Mesenchymal stem cell (in vitro differentiated cells and primary cell): ENCODE data around the gene CEBPZ.
A peak's percentile ranks its signal among the peaks of the same experiment; 100 is the strongest.

Experiments used
- DNase-seq: peaks from one replicate; pipeline ENCODE4 v3.0.0-alpha.2; 2013
- H2AFZ ChIP-seq: one replicate; pipeline ENCODE4 v1.6.1; 2013; ENCODE audit warnings: low read depth, mild to moderate bottlenecking, control low read depth, inconsistent platforms, low read length, moderate library complexity
- H2AK5ac ChIP-seq: 2 replicates; pipeline ENCODE4 v1.6.1; 2013; ENCODE audit warnings: low read length, moderate library complexity, mild to moderate bottlenecking, inconsistent platforms; ENCODE audit not compliant: severe bottlenecking
- H2BK120ac ChIP-seq: one replicate; pipeline ENCODE4 v1.6.1; 2013; ENCODE audit warnings: low read depth, mild to moderate bottlenecking, inconsistent platforms, low read length, moderate library complexity
- H2BK12ac ChIP-seq, 2 experiments: one replicate each; pipeline ENCODE4 v1.6.1; 2013; ENCODE audit warnings: inconsistent platforms in 2 of 2, low read length in 2 of 2, mild to moderate bottlenecking in 2 of 2, moderate library complexity in 2 of 2, control low read depth in 1 of 2
- H2BK15ac ChIP-seq: one replicate; pipeline ENCODE4 v1.6.1; 2013; ENCODE audit warnings: mild to moderate bottlenecking, low read depth, inconsistent platforms; ENCODE audit not compliant: poor library complexity, severe bottlenecking
- H2BK5ac ChIP-seq: 2 replicates; pipeline ENCODE4 v1.6.1; 2013; ENCODE audit warnings: low read depth, mild to moderate bottlenecking, low read length, control low read depth, inconsistent platforms; ENCODE audit not compliant: poor library complexity, severe bottlenecking
- H3K14ac ChIP-seq, 2 experiments: one replicate each; pipeline ENCODE4 v1.6.1; 2013; ENCODE audit warnings: inconsistent platforms in 2 of 2, low read length in 2 of 2, control low read depth in 1 of 2, mild to moderate bottlenecking in 1 of 2, moderate library complexity in 1 of 2
- H3K18ac ChIP-seq, 2 experiments: one replicate each; pipeline ENCODE4 v1.6.1; 2013; ENCODE audit warnings: inconsistent platforms in 2 of 2, low read length in 2 of 2, control low read depth in 1 of 2, low read depth in 1 of 2, mild to moderate bottlenecking in 1 of 2
- H3K23ac ChIP-seq, 2 experiments: one replicate each; pipeline ENCODE4 v1.6.1; 2013; ENCODE audit warnings: inconsistent platforms in 2 of 2, low read length in 2 of 2, mild to moderate bottlenecking in 2 of 2, moderate library complexity in 2 of 2, control low read depth in 1 of 2
- H3K27ac ChIP-seq: 2 replicates; pipeline ENCODE4 v1.5.1; 2013; ENCODE audit warnings: mild to moderate bottlenecking, moderate library complexity, low read length, control low read depth, inconsistent platforms; ENCODE audit not compliant: poor library complexity, severe bottlenecking
- H3K27me3 ChIP-seq, 2 experiments: 2 replicates each; pipeline versions ENCODE4 v1.6.1 to v1.7.0; 2013; ENCODE audit warnings: low read length in 2 of 2, mild to moderate bottlenecking in 2 of 2, moderate library complexity in 2 of 2, control low read depth in 1 of 2, inconsistent platforms in 1 of 2; ENCODE audit not compliant: control insufficient read depth in 1 of 2, insufficient read depth in 1 of 2
- H3K36me3 ChIP-seq, 2 experiments: 2 replicates each; pipeline versions ENCODE4 v1.6.1 to v1.7.0; 2013; ENCODE audit warnings: low read length in 2 of 2, control low read depth in 1 of 2, inconsistent platforms in 1 of 2, low read depth in 1 of 2, mild to moderate bottlenecking in 1 of 2; ENCODE audit not compliant: insufficient read depth in 2 of 2, control insufficient read depth in 1 of 2
- H3K4ac ChIP-seq, 2 experiments: one replicate each; pipeline ENCODE4 v1.6.1; 2013; ENCODE audit warnings: inconsistent platforms in 2 of 2, low read length in 2 of 2, mild to moderate bottlenecking in 2 of 2, moderate library complexity in 2 of 2, control low read depth in 1 of 2, low read depth in 1 of 2
- H3K4me1 ChIP-seq: 2 replicates; pipeline ENCODE4 v1.6.1; 2013; ENCODE audit warnings: low read depth, low read length, control low read depth; ENCODE audit not compliant: control insufficient read depth, insufficient read depth
- H3K4me2 ChIP-seq: 2 replicates; pipeline ENCODE4 v1.6.1; 2013; ENCODE audit warnings: low read length, mild to moderate bottlenecking, inconsistent platforms; ENCODE audit not compliant: poor library complexity, severe bottlenecking
- H3K4me3 ChIP-seq, 2 experiments: 2 replicates each; pipeline versions ENCODE4 v1.5.1 to v1.7.0; 2013; ENCODE audit warnings: low read length in 2 of 2, mild to moderate bottlenecking in 2 of 2, control low read depth in 1 of 2, low read depth in 1 of 2; ENCODE audit not compliant: insufficient read depth in 1 of 2
- H3K79me1 ChIP-seq: replicated peaks from 2 replicates; pipeline ENCODE4 v1.6.1; 2013; ENCODE audit warnings: mild to moderate bottlenecking, control low read depth, low read length, inconsistent platforms; ENCODE audit not compliant: poor library complexity, severe bottlenecking
- H3K9ac ChIP-seq: 2 replicates; pipeline ENCODE4 v1.7.0; 2013; ENCODE audit warnings: mild to moderate bottlenecking, low read length, moderate library complexity
- H3K9me3 ChIP-seq: 2 replicates; pipeline ENCODE4 v1.7.0; 2013; ENCODE audit warnings: mild to moderate bottlenecking, low read length; ENCODE audit not compliant: control insufficient read depth
- H4K8ac ChIP-seq: one replicate; pipeline ENCODE4 v1.6.1; 2013; ENCODE audit warnings: inconsistent platforms, mild to moderate bottlenecking, low read length, moderate library complexity
- H4K91ac ChIP-seq: one replicate; pipeline ENCODE4 v1.6.1; 2013; ENCODE audit warnings: mild to moderate bottlenecking, low read length, inconsistent platforms
- WGBS: methylation state at CpG from one replicate; pipeline ENCODE4 v1.1.7; 2013; ENCODE audit warnings: mixed read lengths; 5-methylcytosine and 5-hydroxymethylcytosine counted together

CEBPZ gene

DNA sequence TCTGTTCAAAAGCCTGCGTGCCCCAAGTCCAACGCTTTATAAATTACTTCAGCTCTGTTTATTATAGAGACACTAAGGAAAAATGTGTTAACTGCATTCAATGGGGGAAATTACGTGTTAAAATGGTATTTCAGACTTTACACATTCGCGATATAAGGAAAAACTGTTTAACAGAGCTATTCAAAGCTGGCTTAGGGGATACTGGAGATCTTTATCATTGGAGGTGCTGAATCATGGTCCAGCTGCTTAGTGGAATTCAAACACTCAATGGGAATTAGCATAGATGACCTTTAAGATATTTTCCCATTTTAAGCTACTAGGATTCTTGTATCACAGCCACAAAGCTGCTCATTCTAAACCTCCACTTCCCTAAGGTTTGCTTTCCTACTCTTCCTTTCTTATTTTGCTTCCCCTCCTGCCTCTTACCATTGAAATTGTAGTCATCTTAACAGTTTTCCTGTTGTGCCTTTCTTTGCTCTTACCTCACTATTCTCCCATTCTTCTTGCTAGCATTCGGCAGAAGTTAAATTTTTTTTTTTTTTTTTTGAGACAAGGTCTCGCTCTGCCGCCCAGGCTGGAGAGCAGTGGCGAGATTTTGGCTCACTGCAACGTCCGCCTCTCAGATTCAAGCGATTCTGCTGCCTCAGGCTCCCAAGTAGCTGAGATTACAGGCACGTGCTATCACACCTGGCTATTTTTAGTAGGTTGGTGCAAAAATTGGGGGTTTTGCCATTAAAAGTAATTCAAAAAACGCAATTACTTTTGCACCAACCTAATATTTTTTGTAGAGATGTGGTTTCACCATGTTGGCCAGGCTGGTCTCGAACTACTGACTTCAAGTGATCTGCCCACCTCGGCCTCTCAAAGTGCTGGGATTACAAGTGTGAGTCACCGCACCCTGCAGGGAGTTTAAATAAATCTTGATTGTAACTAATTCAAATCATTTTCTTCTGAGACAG, 49.4 kb downstream of the CEBPZ start:
- no peak overlapping the region for H4K8ac ChIP-seq
- H3K9me3 ChIP-seq = no peaks in the 10 kb centered on the region
- 51% methylated on average over 11 of the region's 17 CpGs for WGBS

DNA sequence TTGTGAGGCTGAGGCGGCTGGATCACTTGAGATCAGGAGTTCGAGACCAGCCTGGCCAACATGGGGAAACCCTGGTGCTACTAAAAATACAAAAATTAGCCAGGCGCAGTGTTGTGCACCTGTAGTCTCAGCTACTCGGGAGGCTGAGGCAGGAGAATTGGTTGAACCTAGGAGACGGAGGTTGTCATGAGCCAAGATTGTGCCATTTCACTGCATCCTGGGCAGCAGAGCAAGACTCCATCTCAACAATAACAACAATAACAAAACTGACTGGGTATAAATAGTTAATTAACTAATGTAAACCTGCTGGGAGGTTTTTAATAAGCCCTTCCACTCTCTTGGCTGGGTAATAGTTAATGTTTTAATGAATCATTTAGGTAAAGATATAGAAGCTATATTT, 50.8 kb downstream of the CEBPZ start:
- Histone ChIP-seq H2AK5ac (no peak overlapping the region), H3K4ac (no peak overlapping the region), H3K4me3 (no peak overlapping the region), H3K9ac (no peak overlapping the region), H3K18ac (no peak overlapping the region), H3K14ac (no peak overlapping the region), H4K91ac (no peak overlapping the region), H2BK12ac (no peak overlapping the region), H3K79me1 (no peaks in the 10 kb centered on the region), H4K8ac (no peak overlapping the region), H3K4me2 (no peak overlapping the region), H3K23ac (no peak overlapping the region), H3K4me1 (no peaks in the 10 kb centered on the region), H2BK5ac (no peak overlapping the region), H3K27ac (no peak overlapping the region), H3K9me3 (no peaks in the 10 kb centered on the region), H3K36me3 (no peaks in the 10 kb centered on the region), H2BK120ac (no peak overlapping the region), H2BK15ac (peak overlapping the region; percentile 48), H3K27me3 (no peaks in the 10 kb centered on the region), H2AFZ (no peak overlapping the region)
- WGBS = 100% methylated on average over 5 of the region's 5 CpGs
- DNase-seq = no peak

More for the DNA sequence above, 49.4 kb downstream of the CEBPZ start:
- Histone ChIP-seq H2BK12ac (no peak overlapping the region), H4K91ac (no peak overlapping the region), H2BK5ac (no peak overlapping the region), H3K79me1 (no peaks in the 10 kb centered on the region), H2BK120ac (no peak overlapping the region), H3K4me1 (no peaks in the 10 kb centered on the region), H3K36me3 (no peaks in the 10 kb centered on the region), H3K4me3 (no peak overlapping the region), H3K4me2 (no peak overlapping the region), H3K9ac (no peak overlapping the region), H3K4ac (no peak overlapping the region), H3K27ac (no peak overlapping the region), H2BK15ac (no peak overlapping the region), H3K23ac (no peak overlapping the region), H2AFZ (no peak overlapping the region), H3K14ac (no peak overlapping the region), H3K27me3 (no peaks in the 10 kb centered on the region), H3K18ac (no peak overlapping the region), H2AK5ac (no peak overlapping the region)
- peak; percentile 85 for DNase-seq

DNA sequence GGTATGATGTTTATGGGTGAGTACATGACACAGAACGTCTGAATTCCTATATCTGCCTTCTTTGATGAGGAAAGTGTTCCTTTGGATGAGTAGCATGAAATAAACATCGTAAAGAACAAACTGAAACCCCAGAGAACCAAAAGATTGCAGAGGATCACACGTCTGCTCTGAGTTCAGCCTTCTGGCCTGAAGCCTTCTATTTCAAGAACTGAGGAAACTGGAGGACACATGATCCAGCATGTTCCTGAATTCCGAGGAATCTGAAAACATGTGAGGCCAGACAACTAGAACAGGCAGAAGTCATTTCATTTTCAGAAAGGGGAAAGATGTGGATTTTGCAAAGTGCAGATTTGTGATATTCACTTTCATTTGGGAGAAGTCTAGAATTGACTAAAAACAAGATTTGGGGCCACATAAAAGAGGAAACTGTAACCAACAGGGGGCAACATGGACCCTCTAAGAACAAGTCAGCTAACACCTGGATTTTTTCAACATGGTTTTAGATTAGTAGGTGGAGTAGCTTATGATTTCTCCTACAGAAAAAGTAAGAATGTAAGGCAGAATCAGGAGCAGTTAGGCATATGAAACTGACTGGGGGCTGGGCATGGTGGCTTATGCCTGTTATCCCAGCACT, 51.3 kb downstream of the CEBPZ start:
- H2AK5ac ChIP-seq = no peak overlapping the region
- no peak overlapping the region for H4K91ac ChIP-seq
- H3K18ac ChIP-seq = no peak overlapping the region
- no peak overlapping the region for H3K14ac ChIP-seq
- H3K9me3 ChIP-seq = no peaks in the 10 kb centered on the region
- peak overlapping the region; percentile 37 for H3K9ac ChIP-seq
- H3K4me1 ChIP-seq = no peaks in the 10 kb centered on the region
- no peak overlapping the region for H3K27ac ChIP-seq
- H3K79me1 ChIP-seq = no peaks in the 10 kb centered on the region
- H3K4me2 ChIP-seq = no peak overlapping the region
- H2AFZ ChIP-seq = no peak overlapping the region
- H2BK12ac ChIP-seq = no peak overlapping the region
- no peak overlapping the region for H3K23ac ChIP-seq
- H2BK5ac ChIP-seq = no peak overlapping the region
- DNase-seq = peak; percentile 46
- H3K4me3 ChIP-seq = no peak overlapping the region
- H2BK15ac ChIP-seq = peak overlapping the region; percentile 48
- no peaks in the 10 kb centered on the region for H3K36me3 ChIP-seq
- H2BK120ac ChIP-seq = no peak overlapping the region
- H4K8ac ChIP-seq = no peak overlapping the region
- no peaks in the 10 kb centered on the region for H3K27me3 ChIP-seq
- H3K4ac ChIP-seq = no peak overlapping the region
- 64% methylated on average over 4 of the region's 4 CpGs for WGBS

DNA sequence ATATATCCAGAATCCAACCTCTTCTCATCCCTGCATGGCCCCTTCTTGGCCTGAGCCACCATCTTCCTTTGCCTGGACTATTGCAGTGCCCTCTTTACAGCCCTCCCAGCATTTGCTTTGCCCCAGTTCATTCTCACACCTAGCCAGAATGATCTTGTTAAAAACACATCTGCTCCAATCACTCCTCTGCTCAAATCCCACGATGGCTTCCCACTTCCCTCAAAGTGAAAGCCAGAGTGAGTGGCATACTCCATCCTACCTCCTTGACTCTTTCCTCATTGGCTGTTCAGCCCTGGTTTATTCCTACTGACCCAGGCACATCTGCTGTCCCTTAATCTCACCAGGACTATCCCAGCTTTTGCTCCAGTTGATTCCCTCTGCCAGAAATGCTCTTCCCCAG, 57.7 kb downstream of the CEBPZ start:
- H2BK15ac ChIP-seq = no peak overlapping the region
- no peak overlapping the region for H3K27ac ChIP-seq
- no peak for DNase-seq
- H3K14ac ChIP-seq = no peak overlapping the region
- H3K9ac ChIP-seq = no peak overlapping the region
- H2BK12ac ChIP-seq = no peak overlapping the region
- H3K27me3 ChIP-seq = no peaks in the 10 kb centered on the region
- H4K8ac ChIP-seq = no peak overlapping the region
- H3K4me3 ChIP-seq = no peak overlapping the region
- no peak overlapping the region for H2AFZ ChIP-seq
- no peak overlapping the region for H3K4ac ChIP-seq
- H3K36me3 ChIP-seq = no peaks in the 10 kb centered on the region
- no peak overlapping the region for H3K18ac ChIP-seq
- H3K9me3 ChIP-seq = no peaks in the 10 kb centered on the region
- WGBS = 63% methylated on average over 1 of the region's 1 CpG
- H3K23ac ChIP-seq = no peak overlapping the region
- no peak overlapping the region for H2AK5ac ChIP-seq
- no peak overlapping the region for H4K91ac ChIP-seq
- H3K79me1 ChIP-seq = no peaks in the 10 kb centered on the region
- no peak overlapping the region for H2BK5ac ChIP-seq
- no peaks in the 10 kb centered on the region for H3K4me1 ChIP-seq
- H2BK120ac ChIP-seq = no peak overlapping the region
- no peak overlapping the region for H3K4me2 ChIP-seq
